ENCODE results near the gene CDC42SE2.

DNA sequence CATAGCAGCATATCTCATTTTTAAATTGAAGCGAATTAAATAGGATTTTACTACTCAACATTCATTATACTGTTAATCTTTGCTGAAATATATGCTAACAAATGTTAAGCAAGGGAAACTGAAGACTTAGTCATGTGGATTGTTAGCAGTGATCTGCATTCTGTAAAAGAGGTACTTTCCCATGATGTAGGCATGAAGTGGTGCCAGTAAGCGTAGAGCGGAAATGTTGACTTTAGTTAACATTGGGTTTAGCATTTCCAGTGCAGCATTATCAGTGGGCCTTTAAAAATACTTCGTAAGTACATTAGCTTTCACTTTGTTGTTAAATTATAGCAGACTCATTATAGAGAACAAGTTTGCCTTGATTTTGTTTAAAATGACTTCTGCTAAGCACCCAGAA, 130.3 kb downstream of the CDC42SE2 start:
- TF ChIP-seq NR3C1 (CRISPR knock-in tag; conservative IDR thresholded peaks at IDR 0.05; ENCODE audit: low read depth), result no peak
- TF ChIP-seq SP1 (CRISPR knock-in tag; conservative IDR thresholded peaks at IDR 0.05), result no peak
- no peak for TF ChIP-seq ZNF232 (CRISPR knock-in tag; IDR thresholded peaks at IDR 0.05)
- TF ChIP-seq, protein P1, sequence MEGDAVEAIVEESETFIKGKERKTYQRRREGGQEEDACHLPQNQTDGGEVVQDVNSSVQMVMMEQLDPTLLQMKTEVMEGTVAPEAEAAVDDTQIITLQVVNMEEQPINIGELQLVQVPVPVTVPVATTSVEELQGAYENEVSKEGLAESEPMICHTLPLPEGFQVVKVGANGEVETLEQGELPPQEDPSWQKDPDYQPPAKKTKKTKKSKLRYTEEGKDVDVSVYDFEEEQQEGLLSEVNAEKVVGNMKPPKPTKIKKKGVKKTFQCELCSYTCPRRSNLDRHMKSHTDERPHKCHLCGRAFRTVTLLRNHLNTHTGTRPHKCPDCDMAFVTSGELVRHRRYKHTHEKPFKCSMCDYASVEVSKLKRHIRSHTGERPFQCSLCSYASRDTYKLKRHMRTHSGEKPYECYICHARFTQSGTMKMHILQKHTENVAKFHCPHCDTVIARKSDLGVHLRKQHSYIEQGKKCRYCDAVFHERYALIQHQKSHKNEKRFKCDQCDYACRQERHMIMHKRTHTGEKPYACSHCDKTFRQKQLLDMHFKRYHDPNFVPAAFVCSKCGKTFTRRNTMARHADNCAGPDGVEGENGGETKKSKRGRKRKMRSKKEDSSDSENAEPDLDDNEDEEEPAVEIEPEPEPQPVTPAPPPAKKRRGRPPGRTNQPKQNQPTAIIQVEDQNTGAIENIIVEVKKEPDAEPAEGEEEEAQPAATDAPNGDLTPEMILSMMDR (IDR thresholded peaks at IDR 0.05), result no peak
- TF ChIP-seq FOXP1 (CRISPR knock-in tag; IDR thresholded peaks at IDR 0.05; ENCODE audit: borderline replicate concordance), result no peak
- TF ChIP-seq, protein P2, sequence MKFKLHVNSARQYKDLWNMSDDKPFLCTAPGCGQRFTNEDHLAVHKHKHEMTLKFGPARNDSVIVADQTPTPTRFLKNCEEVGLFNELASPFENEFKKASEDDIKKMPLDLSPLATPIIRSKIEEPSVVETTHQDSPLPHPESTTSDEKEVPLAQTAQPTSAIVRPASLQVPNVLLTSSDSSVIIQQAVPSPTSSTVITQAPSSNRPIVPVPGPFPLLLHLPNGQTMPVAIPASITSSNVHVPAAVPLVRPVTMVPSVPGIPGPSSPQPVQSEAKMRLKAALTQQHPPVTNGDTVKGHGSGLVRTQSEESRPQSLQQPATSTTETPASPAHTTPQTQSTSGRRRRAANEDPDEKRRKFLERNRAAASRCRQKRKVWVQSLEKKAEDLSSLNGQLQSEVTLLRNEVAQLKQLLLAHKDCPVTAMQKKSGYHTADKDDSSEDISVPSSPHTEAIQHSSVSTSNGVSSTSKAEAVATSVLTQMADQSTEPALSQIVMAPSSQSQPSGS (CRISPR knock-in tag; IDR thresholded peaks at IDR 0.05; ENCODE audit: borderline replicate concordance, low read depth), result no peak
- TF ChIP-seq MXD4 (CRISPR knock-in tag; IDR thresholded peaks at IDR 0.05; ENCODE audit: borderline replicate concordance), result no peak
- TF ChIP-seq JAZF1 (CRISPR knock-in tag; IDR thresholded peaks at IDR 0.05), result no peak
- TF ChIP-seq ZNF317 (CRISPR knock-in tag; IDR thresholded peaks at IDR 0.05; ENCODE audit: borderline replicate concordance, low read depth), result no peak
- TF ChIP-seq ZNF423 (CRISPR knock-in tag; IDR thresholded peaks at IDR 0.05), result no peak
- TF ChIP-seq TCF7 (CRISPR knock-in tag; IDR thresholded peaks at IDR 0.05; ENCODE audit: low read depth), result no peak
- no peak for TF ChIP-seq ZBTB21 (CRISPR knock-in tag; IDR thresholded peaks at IDR 0.05; ENCODE audit: borderline replicate concordance)
